GM21381 (cell line): Measurements from ENCODE around the gene CBLIF.
A peak's percentile ranks its signal among the peaks of the same experiment; 100 is the strongest.
"Not testable (repeated sequence)": the region's sequence is repeated elsewhere in the genome, so short reads cannot be mapped to it uniquely, and the experiment has no call there.

Experiments used
- ATAC-seq: cut with Tn5 transposase; IDR thresholded peaks from one replicate; pipeline ENCODE4 v1.9.1; 2021; ENCODE audit warnings: mild to moderate bottlenecking, moderate library complexity; ENCODE audit not compliant: unreplicated experiment

CBLIF gene

GRCh38 chr11:59848439-59848838 is 3.1 kb upstream of the CBLIF start:
- ATAC-seq, result not testable (repeated sequence)

- no peak for ATAC-seq
Measured at GRCh38 chr11:59847626-59848025, 2.3 kb upstream of the CBLIF start.

DNA sequence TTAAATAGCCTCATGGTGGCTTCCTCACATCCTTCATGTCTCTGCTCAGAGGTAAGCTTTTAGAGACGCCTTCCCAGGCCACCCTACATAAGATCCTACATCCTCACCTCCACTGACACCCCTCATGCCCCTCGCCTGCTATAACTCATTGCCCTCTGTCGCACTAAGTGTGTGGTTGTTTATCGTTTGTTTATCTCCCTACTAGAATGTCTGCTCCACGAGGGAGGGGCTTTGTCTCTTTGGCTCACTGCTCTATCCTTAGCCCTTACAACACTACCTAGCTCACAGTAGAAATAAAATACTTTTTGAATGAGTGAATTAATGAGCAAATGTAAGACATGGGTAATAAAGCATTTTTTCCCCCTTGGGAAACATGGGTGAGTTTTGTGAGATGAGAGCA is 1.3 kb upstream of the CBLIF start:
- no peak for ATAC-seq

DNA sequence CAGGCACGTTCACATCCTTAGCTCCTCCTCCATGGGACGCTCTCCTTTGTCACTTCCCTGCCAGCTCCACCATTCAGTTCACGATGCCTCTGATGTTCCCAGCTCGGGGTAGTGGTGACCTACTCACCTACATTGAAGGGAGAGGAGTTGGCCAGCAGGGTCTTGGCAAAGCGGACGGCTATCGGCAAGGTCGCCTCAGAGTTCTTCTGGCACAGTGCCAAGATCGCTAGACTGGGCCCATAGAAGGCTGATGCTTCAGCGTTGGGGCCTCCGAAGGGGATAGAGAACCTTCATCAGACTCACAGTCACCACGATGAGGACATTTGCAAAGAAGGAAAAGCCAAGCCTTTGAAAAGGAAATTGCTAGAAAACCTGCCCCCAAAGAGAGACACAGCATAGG is 3.0 kb downstream of the CBLIF start:
- ATAC-seq, result no peak

DNA sequence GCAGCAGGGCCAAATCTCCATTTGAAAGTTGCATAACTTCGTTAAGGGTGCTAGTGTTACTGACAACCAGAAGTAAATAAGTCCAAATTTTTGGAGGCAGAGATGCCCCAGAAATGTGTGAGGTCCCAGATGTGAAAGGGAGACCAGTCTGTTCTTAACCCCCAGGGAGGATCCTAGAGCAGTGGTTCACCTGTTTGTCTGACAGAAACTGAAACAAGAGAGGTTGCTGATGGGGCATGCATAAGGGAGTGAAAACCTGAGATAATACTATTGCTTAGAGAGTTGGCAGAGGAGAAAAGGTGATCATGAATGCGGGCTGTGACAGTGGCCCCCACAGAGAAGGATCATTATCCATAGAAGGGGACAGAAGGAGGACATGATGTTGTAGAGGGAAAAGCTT is 3.8 kb downstream of the CBLIF start:
- no peak for ATAC-seq

DNA sequence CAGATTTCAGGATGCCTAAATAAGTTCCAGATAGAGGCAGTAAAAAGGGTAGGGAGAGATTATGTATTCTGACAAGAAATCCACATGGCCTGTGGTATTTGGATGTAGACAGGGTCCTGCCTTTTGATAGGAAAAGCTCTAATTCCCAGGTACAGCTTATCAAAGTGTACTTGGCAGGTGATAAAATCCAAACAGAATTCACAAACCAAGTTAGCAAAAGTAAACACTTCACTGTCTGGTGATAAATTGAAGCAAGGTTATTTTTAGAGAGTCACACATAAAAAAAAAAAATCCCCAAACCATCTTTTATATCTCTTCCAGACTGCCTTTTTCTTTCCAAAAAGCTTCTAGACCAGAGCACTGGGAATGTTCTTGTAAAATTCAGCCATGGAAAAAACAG is 5.7 kb downstream of the CBLIF start:
- no peak for ATAC-seq

GRCh38 chr11:59833602-59834001 is 11.7 kb downstream of the CBLIF start:
- ATAC-seq, result no peak

DNA sequence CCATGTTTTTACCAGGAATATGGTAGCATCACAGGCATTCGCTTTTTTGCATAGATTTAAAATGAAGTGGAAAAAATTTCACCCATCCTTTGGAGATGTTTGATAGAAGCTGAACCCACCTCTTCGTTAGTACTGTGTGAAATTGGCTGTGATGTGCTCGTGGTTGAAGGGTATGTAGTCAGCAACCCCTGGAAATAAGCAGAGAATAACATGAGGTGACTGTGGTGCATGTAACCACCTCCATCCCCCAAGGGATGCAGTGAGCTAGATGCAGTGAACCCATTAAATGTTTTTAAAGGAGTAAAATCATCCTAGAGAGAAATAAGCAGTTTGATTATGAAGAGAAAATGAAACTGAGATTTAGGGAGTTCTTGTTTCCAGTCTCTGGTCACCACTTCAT is 15.9 kb downstream of the CBLIF start:
- no peak for ATAC-seq

DNA sequence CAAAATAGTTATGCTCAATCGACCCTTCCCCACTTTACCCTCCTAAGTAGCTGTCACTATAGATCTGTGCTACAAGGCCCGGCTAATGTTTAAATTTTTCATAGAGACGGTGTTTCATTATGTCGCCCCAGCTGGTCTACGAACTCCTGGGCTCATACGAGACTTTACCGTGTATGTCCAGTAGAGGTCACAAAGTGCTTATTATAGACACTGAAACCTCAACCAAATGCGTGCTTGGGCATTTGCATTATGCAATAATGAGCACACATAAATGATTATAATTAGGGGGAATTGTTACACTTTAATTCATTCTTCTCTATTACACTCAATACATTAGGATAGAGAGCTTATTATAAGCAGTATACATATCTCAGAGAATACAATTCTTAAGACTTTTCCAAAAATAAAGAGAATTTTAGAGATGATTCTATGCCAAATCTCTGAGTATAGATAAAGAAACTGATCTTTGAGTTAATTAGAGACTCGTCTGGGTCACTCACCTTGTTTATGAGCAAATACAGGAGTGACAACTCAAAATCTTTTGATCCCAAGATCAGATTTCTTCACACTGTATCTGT is 22.2 kb downstream of the CBLIF start:
- peak; percentile 79 for ATAC-seq

DNA sequence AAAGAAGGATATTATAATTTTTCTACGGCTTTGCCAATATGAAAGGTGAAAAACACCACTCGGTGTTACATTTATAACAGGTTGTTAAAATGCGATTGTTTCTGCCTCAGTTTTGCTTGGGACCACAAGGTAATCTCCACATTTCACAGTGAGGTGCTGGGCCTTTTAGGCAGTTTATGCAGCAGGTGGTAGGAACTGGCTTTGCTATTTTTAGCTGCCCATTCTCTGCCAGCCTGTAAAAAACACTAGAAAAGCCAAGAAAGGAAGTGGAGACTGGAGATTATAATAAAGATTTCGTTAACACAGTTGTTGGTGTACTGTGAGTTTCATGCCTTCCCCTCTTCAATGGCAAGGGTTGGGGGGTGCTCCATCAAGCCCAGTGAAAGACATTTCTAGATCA is 26.7 kb downstream of the CBLIF start:
- ATAC-seq, result no peak

- not testable (repeated sequence) for ATAC-seq
Measured at GRCh38 chr11:59816434-59816833, 28.9 kb downstream of the CBLIF start.

GRCh38 chr11:59815754-59816153 is 29.5 kb downstream of the CBLIF start:
- ATAC-seq, result no peak

DNA sequence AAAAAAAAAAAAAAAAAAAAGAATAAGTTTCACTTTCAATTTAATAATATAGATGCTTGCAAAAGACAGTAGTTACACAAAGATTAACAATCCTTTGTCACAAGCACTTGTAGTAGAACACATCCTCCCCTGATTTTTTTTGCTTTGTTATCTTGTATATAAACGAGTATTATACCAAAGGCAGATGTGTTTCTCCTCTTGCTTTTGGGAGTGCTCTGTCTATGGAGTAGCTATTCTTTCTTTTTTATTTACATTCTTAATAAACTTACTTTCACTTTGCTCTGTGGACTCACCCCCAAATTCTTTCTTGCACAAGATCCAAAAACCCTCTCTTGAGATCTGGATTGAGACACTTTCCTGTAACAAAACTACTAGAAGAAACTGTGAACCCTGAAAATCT is 31.3 kb downstream of the CBLIF start:
- ATAC-seq, result no peak

- no peak for ATAC-seq
Measured at GRCh38 chr11:59813364-59813763, 31.9 kb downstream of the CBLIF start.

DNA sequence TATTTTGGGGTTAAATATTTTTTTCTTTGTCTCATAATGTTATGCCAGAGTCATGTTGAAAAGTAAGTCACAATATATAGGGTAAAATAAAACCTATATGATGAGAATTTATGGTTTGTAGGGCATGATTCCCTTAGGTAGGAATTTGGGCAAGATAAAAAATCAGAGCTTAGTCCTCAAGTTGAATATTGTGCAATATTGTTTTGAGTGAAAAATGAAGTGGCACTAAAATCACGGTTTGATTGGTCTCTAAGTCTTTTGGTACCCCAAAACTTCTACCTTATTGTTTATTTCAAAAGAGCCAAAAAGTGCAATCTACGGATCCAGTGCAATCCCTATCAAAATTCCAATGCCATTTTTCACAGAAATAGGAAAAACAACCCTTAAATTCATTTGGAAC is 33.1 kb downstream of the CBLIF start:
- ATAC-seq, result no peak

DNA sequence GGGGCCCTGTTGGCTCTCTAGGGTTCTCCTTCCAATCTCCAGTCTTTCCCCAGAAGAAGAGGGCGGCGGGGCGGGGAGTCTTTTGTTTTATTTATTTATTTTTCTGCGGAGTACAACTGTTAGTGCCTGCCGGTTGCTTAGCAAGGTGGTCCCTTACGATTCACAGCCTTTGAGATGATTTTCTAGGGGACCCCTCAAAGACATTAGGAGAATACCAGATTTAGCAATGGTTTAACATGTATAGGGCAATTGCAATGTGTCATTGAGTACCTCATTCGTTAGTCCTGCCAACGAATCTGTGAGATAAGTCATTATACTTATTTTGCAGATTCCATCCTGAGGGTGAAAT is 34.4 kb downstream of the CBLIF start:
- no peak for ATAC-seq

DNA sequence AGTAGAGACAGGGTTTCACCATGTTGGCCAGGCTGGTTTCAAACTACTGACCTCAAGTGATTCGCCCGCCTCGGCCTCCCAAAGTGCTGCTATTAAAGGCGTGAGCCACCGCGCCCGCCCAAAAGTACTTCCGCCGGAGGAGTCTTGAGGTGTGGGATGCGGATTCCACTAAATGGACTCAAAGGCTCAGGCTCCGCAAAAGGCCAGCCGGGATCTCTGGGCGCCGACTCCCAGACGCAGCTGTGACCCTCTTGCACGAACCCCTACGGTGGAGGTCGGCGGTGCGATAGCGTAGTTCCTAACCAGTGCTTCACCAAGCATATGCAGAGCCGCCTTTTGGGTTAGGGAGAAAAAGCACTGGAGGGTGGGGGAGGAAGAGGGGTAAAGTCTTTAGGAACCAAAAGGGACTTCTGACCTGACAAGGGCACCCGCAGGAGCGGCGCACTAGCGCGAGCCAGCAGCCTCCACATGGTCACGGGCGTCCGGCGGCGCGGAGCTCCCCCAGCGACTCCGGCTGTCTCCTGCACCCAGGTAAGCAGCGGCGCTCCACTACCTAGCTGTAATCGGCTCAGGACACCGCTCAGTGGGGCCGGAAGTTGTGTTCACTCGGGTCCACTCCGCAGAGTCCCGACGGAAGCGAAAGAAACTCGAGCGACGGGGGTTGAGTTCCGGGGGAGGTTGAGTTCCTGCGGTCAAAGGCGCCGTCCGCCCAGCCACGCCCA is 34.9 kb downstream of the CBLIF start, which contains the start of gene MRPL16:
MRPL16 (minus strand) TSS at position 590 of the 722 bp plus-strand sequence; CDS start at position 470, 120 bp downstream.
- ATAC-seq, result peak; percentile 96

DNA sequence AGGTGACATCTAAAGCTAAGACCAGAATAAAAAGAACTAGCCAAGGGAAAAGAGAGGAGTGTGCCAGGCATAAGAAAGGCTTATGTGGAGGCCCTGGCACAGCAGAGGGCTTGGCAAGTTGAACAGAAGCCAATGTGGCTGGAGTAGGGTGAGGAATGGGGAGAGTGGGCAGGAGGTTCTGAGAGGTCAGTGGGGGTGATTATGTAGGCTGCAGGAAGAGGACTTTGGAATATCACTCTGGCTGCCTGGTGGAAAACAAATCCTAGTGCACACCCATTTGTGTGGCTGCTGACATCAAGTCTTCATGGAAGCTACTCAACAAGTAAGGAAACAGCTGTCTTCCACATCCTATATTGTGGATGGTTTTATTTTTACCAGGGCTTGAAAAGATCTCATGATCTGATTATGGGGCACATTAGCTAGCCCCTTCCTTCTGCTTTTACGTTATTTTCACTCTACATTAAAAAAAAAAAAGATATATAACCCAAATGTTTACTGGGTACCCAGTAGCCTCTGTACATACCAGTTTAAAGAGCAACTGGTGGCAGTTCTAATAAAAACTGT is 38.2 kb downstream of the CBLIF start:
- no peak for ATAC-seq

GRCh38 chr11:59804061-59804460 is 41.2 kb downstream of the CBLIF start:
- ATAC-seq, result no peak

DNA sequence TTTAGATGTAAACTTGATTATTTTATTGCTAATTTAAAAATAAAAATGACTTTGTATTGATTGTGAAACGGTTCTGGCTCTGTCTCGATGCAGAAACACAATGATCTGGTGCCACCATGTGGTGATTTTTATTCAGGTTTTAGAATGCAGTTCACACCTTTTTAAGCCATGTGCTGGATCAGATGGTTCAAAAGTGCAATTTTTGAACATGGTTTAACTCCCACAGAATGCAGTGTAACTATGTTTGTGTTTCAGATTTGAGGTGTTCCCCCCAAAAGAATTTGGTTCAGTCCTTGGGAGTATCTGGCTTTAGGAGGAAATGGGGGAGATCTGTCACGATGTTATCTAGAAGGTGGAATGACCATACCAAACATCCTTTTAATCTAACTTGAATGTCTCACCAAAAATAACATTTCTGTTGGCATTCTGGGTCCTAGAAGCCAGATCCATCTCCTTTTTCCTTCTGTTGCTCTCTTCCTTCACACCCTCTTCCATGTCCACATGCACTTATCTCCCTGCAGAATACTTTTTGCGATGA is 42.6 kb downstream of the CBLIF start:
- ATAC-seq, result no peak

DNA sequence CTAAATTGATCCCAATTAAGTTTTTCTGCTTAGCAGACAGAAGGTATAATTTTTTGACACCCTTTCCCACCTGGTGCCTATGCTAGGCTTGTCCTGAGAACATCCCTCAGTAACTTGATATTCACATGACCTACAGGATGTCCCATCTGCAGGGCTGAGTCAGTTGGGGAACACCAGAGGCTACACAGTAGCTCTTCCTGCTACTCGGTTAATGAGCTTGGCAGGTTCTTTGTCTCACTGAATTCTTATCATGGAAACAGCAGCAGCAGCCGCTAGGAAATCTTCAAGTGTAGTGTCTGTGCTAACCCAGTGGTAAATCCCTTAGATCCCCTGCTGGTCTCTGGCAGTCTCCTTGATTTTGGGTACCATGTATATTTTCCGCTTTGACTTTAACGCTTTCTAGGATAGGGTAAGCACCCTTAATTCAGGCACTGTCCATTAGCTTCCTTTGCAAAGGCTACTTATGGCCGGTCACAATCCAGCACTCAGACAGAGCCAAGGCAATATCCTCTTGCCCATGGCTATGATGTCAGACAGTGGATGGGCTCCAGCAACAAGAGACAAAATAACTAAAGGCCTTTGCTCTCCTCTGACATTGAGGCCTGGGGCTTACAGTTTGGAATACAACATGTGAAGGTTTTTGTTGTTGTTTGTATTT is 43.2 kb downstream of the CBLIF start:
- ATAC-seq, result no peak
